C4-2B (cell line): Measurements from ENCODE around the gene MED28.
"Not testable (repeated sequence)": the region's sequence is repeated elsewhere in the genome, so short reads cannot be mapped to it uniquely, and the experiment has no call there.

ENCODE experiments used
- CTCF ChIP-seq: fragments of 450-650 bp; conservative IDR thresholded peaks from 2 replicates; pipeline ENCODE4 v1.5.1; 2017; ENCODE audit warnings: mild to moderate bottlenecking
- ZFX ChIP-seq: fragments of 450-650 bp; IDR thresholded peaks from 2 replicates; pipeline ENCODE4 v1.6.1; 2017

GRCh38 chr4:17659196-17659595 lies 44.8 kb downstream of the MED28 start:
- not testable (repeated sequence) for TF ChIP-seq CTCF, ZFX
